ENCODE measurements around the gene BICD1.

The BICD1 gene

DNA sequence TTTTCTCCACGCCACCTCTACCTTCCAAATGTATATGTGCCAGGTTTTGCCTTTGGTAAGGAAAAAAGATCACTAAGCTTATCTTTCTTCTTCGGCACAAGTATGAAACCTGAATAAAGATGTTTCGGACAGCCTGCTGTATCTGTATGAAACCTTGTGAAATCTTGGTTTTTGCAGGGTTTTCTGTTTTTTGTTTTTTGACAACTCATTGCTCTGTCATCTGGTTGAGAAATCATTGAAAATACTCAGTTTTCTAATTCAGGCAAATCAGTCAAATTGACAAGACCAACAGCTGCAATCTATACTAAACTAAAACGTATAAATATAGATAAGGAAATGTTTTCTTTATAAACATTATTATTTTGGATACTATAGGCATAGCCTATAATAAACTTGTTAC, 229.6 kb downstream of the BICD1 start:
- H3K27ac ChIP-seq (ENCODE audit: low read depth, low read length), result no peak overlapping the region
- no peaks in the 10 kb centered on the region for H3K27me3 ChIP-seq (ENCODE audit: insufficient read depth, low read length)
- H3K79me2 ChIP-seq (ENCODE audit: control insufficient read depth, insufficient read depth, low read length, unreplicated experiment), result no peaks in the 10 kb centered on the region
- H3K36me3 ChIP-seq (ENCODE audit: insufficient read depth, low read length), result no peaks in the 10 kb centered on the region
- H3K4me1 ChIP-seq (ENCODE audit: control insufficient read depth, insufficient read depth, low read length, unreplicated experiment), result peaks cover 3% of the 10 kb centered on the region
- no peak overlapping the region for H3K4me3 ChIP-seq (ENCODE audit: low read depth, low read length)
- no peak overlapping the region for H2AFZ ChIP-seq (ENCODE audit: low read length, unreplicated experiment)

DNA sequence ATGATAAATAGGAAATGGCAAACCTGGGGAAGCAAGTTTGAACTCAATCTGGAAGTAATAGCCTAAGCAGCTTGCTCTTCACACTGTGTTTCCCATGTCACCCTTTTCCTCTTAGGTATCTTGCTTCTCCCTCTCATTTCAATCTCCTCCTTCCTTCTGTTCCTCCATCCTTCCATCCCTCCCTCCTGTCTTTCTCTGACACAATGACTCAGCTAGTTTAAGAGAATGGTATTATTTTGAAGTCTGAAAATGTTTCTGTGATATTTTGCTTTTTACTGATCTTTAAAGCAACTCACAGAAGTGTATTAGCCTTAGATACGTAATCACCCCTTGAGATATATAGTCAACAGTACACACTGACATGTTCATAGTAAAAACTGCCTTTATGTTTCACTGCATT, 236.8 kb downstream of the BICD1 start:
- Histone ChIP-seq H3K4me1 (ENCODE audit: control insufficient read depth, insufficient read depth, low read length, unreplicated experiment) (no peaks in the 10 kb centered on the region), H3K27ac (ENCODE audit: low read depth, low read length) (no peak overlapping the region), H3K79me2 (ENCODE audit: control insufficient read depth, insufficient read depth, low read length, unreplicated experiment) (no peaks in the 10 kb centered on the region), H3K36me3 (ENCODE audit: insufficient read depth, low read length) (no peaks in the 10 kb centered on the region; the same call in none of the 2 replicates), H3K4me3 (ENCODE audit: low read depth, low read length) (no peak overlapping the region), H2AFZ (ENCODE audit: low read length, unreplicated experiment) (no peak overlapping the region), H3K27me3 (ENCODE audit: insufficient read depth, low read length) (no peaks in the 10 kb centered on the region)

DNA sequence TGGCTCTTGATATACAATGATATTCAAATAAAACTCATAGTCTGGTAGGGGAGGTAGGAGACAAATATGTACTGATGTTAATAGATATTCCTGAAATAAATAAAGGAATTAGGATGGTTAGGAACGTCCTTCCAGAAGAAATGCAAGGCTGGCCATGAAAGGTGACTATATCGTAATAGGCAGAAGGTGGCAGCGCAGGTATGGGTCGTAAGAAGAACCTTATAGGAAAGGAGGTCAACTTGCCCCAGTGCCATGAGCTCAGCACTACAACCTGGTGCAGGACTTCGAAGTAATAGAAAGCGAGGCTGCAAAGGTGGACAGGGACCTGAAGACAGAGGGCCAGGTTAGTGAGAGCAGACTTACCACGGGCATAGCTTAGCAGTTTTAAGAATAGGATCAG, 237.4 kb downstream of the BICD1 start:
- Histone ChIP-seq H3K4me1 (ENCODE audit: control insufficient read depth, insufficient read depth, low read length, unreplicated experiment) (no peaks in the 10 kb centered on the region), H3K27me3 (ENCODE audit: insufficient read depth, low read length) (no peaks in the 10 kb centered on the region), H3K36me3 (ENCODE audit: insufficient read depth, low read length) (no peaks in the 10 kb centered on the region; the same call in none of the 2 replicates)

GRCh38 chr12:32353540-32353939, 246.9 kb downstream of the BICD1 start:
- Histone ChIP-seq H3K27me3 (ENCODE audit: insufficient read depth, low read length) (no peaks in the 10 kb centered on the region), H3K36me3 (ENCODE audit: insufficient read depth, low read length) (no peaks in the 10 kb centered on the region), H3K4me1 (ENCODE audit: control insufficient read depth, insufficient read depth, low read length, unreplicated experiment) (no peaks in the 10 kb centered on the region), H3K27ac (ENCODE audit: low read depth, low read length) (no peak overlapping the region), H2AFZ (ENCODE audit: low read length, unreplicated experiment) (no peak overlapping the region), H3K79me2 (ENCODE audit: control insufficient read depth, insufficient read depth, low read length, unreplicated experiment) (no peaks in the 10 kb centered on the region), H3K4me3 (ENCODE audit: low read depth, low read length) (no peak overlapping the region)

More for the DNA sequence above, 237.4 kb downstream of the BICD1 start:
- Histone ChIP-seq H3K4me3 (ENCODE audit: low read depth, low read length) (no peak overlapping the region), H3K27ac (ENCODE audit: low read depth, low read length) (no peak overlapping the region), H3K79me2 (ENCODE audit: control insufficient read depth, insufficient read depth, low read length, unreplicated experiment) (no peaks in the 10 kb centered on the region), H2AFZ (ENCODE audit: low read length, unreplicated experiment) (no peak overlapping the region)

- Histone ChIP-seq H3K36me3 (ENCODE audit: insufficient read depth, low read length) (no peaks in the 10 kb centered on the region), H3K27me3 (ENCODE audit: insufficient read depth, low read length) (no peaks in the 10 kb centered on the region), H3K27ac (ENCODE audit: low read depth, low read length) (no peak overlapping the region), H2AFZ (ENCODE audit: low read length, unreplicated experiment) (no peak overlapping the region), H3K4me1 (ENCODE audit: control insufficient read depth, insufficient read depth, low read length, unreplicated experiment) (no peaks in the 10 kb centered on the region), H3K79me2 (ENCODE audit: control insufficient read depth, insufficient read depth, low read length, unreplicated experiment) (no peaks in the 10 kb centered on the region), H3K4me3 (ENCODE audit: low read depth, low read length) (no peak overlapping the region)
Observed at GRCh38 chr12:32357601-32358249, 251.1 kb downstream of the BICD1 start.

DNA sequence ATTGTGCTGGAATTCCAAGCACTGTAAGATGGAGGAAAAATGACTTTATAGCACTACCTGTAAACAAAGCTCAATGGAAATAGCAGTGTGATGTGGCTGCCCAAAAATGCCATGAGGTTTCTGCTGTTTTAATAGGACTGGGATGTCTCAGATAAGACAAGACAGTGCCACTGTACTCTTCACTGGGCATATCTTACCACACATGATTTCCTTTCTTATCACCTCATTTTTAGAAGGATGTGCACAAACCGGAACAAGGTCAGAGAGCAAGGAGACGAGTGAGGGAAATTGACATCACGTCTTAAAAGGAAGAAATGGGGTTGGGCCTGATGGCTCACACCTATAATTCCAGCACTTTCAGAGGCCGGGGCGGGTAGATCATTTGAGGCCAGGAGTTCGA, 254.3 kb downstream of the BICD1 start:
- H3K27me3 ChIP-seq (ENCODE audit: insufficient read depth, low read length), result no peaks in the 10 kb centered on the region
- no peak overlapping the region for H2AFZ ChIP-seq (ENCODE audit: low read length, unreplicated experiment)
- H3K36me3 ChIP-seq (ENCODE audit: insufficient read depth, low read length), result no peaks in the 10 kb centered on the region
- H3K4me3 ChIP-seq (ENCODE audit: low read depth, low read length), result no peak overlapping the region
- H3K79me2 ChIP-seq (ENCODE audit: control insufficient read depth, insufficient read depth, low read length, unreplicated experiment), result no peaks in the 10 kb centered on the region
- H3K27ac ChIP-seq (ENCODE audit: low read depth, low read length), result no peak overlapping the region
- H3K4me1 ChIP-seq (ENCODE audit: control insufficient read depth, insufficient read depth, low read length, unreplicated experiment), result peaks cover 3% of the 10 kb centered on the region

DNA sequence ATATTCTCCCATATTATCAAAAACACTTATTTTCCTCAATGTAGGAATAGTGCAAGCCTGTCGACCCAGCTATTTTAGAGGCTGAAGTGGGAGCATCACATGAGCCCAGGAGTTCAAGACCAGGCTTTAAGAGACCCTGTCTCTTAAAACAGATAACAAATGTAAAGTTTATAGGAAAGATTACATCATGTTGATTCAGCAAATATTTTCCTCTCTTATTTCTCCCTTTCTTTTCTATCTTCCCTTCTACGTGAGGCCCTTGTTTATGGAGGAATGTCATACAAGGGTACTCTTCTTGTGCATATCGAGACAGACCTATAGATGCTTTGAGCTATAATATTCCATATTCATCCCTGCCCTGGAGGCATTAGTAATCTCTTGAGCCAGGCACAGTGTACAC, 256.2 kb downstream of the BICD1 start:
- no peak overlapping the region for H3K27ac ChIP-seq (ENCODE audit: low read depth, low read length)
- no peak overlapping the region for H3K4me3 ChIP-seq (ENCODE audit: low read depth, low read length)
- H3K36me3 ChIP-seq (ENCODE audit: insufficient read depth, low read length), result no peaks in the 10 kb centered on the region
- H3K27me3 ChIP-seq (ENCODE audit: insufficient read depth, low read length), result no peaks in the 10 kb centered on the region
- no peak overlapping the region for H2AFZ ChIP-seq (ENCODE audit: low read length, unreplicated experiment)
- no peaks in the 10 kb centered on the region for H3K79me2 ChIP-seq (ENCODE audit: control insufficient read depth, insufficient read depth, low read length, unreplicated experiment)
- H3K4me1 ChIP-seq (ENCODE audit: control insufficient read depth, insufficient read depth, low read length, unreplicated experiment), result peaks cover 3% of the 10 kb centered on the region

DNA sequence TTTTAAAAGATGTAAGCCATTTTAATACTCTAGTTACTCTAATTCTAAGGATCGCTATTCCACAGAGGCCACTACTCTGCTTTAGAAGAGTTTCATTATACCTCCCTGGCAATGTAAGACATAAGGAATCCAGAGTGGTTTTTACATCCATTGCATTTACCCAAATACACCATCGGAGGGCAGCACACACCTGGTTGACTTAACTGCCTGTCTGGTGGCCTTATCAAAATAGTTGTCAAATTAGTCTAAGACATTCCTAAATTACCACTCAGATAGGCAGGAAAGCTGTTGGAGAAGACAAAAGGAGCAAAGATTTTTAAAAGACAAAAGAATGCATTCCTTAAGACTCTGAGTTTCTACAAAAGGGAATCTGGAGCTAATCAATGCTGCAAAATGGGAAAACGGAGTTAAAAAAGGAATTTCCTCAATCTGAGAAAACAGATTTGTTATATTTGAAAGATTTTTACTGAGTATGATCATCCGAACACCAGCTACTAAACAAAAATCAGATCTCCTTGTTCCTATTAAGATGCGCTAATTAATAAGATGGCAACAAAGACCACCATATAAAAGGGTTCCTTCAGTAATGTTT, 258.9 kb downstream of the BICD1 start:
- Histone ChIP-seq H3K27me3 (ENCODE audit: insufficient read depth, low read length) (no peaks in the 10 kb centered on the region), H3K27ac (ENCODE audit: low read depth, low read length) (no peak overlapping the region), H3K79me2 (ENCODE audit: control insufficient read depth, insufficient read depth, low read length, unreplicated experiment) (no peaks in the 10 kb centered on the region), H3K36me3 (ENCODE audit: insufficient read depth, low read length) (no peaks in the 10 kb centered on the region), H3K4me3 (ENCODE audit: low read depth, low read length) (no peak overlapping the region), H3K4me1 (ENCODE audit: control insufficient read depth, insufficient read depth, low read length, unreplicated experiment) (peaks cover 3% of the 10 kb centered on the region), H2AFZ (ENCODE audit: low read length, unreplicated experiment) (no peak overlapping the region)

DNA sequence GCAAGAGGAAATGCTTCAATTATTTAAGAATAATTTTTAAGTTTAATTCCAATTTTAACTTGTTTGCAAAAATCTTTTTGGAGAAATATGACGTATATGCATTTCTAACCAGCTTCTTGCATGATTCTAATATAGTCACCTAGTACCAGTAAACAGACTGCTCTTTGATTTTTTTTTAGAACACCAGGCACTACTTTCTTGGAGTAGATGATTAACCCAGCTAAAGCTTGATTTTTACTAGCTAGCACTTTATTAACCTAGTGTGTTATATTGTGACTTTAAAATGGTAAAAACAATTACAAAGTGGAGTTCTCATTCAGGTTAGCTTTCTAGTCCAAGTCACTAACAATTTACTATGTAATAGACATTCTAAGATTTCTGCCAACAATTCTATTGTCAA, 260.1 kb downstream of the BICD1 start:
- Histone ChIP-seq H3K27me3 (ENCODE audit: insufficient read depth, low read length) (no peaks in the 10 kb centered on the region), H3K4me1 (ENCODE audit: control insufficient read depth, insufficient read depth, low read length, unreplicated experiment) (peaks cover 3% of the 10 kb centered on the region), H3K4me3 (ENCODE audit: low read depth, low read length) (no peak overlapping the region), H3K36me3 (ENCODE audit: insufficient read depth, low read length) (no peaks in the 10 kb centered on the region), H2AFZ (ENCODE audit: low read length, unreplicated experiment) (no peak overlapping the region), H3K79me2 (ENCODE audit: control insufficient read depth, insufficient read depth, low read length, unreplicated experiment) (no peaks in the 10 kb centered on the region), H3K27ac (ENCODE audit: low read depth, low read length) (no peak overlapping the region)

DNA sequence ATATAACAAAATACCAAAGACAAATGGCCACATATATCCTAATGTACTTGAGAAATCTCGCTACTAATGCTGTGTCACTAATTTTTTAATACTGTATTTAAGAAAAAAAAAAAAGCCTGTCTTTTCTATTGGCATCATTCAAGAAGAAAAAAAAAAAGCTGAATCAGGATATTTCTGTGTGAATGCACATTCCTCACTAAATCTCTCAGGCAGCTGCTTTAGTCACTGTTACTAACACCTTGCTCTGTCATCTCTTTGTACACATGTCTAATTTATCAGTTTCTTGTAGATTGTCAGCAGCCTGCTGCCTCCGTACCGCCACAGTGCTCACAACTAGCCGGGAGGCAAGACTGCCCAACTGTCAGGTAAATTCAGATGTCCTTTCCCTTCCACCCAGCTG, 260.7 kb downstream of the BICD1 start:
- H3K79me2 ChIP-seq (ENCODE audit: control insufficient read depth, insufficient read depth, low read length, unreplicated experiment), result no peaks in the 10 kb centered on the region
- no peaks in the 10 kb centered on the region for H3K36me3 ChIP-seq (ENCODE audit: insufficient read depth, low read length)
- H3K27me3 ChIP-seq (ENCODE audit: insufficient read depth, low read length), result no peaks in the 10 kb centered on the region
- H3K27ac ChIP-seq (ENCODE audit: low read depth, low read length), result no peak overlapping the region
- peaks cover 3% of the 10 kb centered on the region for H3K4me1 ChIP-seq (ENCODE audit: control insufficient read depth, insufficient read depth, low read length, unreplicated experiment)
- H2AFZ ChIP-seq (ENCODE audit: low read length, unreplicated experiment), result no peak overlapping the region
- no peak overlapping the region for H3K4me3 ChIP-seq (ENCODE audit: low read depth, low read length)

DNA sequence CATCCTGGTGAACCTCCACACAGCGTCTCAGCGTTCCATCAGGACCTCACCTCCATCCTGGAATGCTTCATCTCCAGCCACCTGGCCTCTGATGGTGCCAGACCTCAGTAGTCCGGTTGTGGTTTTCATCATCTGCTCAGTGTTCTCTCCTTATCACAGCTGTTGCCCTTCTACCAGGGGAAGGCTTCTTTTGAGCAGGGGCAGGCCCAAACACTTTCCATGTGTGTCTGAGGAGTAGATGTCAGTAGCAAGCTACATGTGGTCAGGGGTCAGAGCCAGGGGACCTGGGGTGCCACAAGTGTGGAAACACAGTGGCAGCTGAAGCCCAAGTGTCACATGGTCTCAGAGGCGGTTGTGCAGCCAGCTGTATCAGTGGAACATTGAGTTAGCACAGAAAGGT, 262.6 kb downstream of the BICD1 start:
- Histone ChIP-seq H3K27me3 (ENCODE audit: insufficient read depth, low read length) (no peaks in the 10 kb centered on the region), H3K36me3 (ENCODE audit: insufficient read depth, low read length) (no peaks in the 10 kb centered on the region)

More for the DNA sequence above, 262.6 kb downstream of the BICD1 start:
- Histone ChIP-seq H3K79me2 (ENCODE audit: control insufficient read depth, insufficient read depth, low read length, unreplicated experiment) (no peaks in the 10 kb centered on the region), H3K27ac (ENCODE audit: low read depth, low read length) (no peak overlapping the region), H2AFZ (ENCODE audit: low read length, unreplicated experiment) (no peak overlapping the region), H3K4me1 (ENCODE audit: control insufficient read depth, insufficient read depth, low read length, unreplicated experiment) (peaks cover 3% of the 10 kb centered on the region), H3K4me3 (ENCODE audit: low read depth, low read length) (no peak overlapping the region)
